NB4 (cell line): Measurements from ENCODE around the gene COL6A1.

ENCODE experiments used
- CTCF ChIP-seq: IDR thresholded peaks from one replicate; pipeline ENCODE4 v1.5.1; 2012; ENCODE audit warnings: low read depth, low read length
- POLR2A ChIP-seq: IDR thresholded peaks from 2 replicates; pipeline ENCODE4 v1.6.1; 2011; ENCODE audit warnings: mild to moderate bottlenecking; ENCODE audit not compliant: insufficient read length; ENCODE audit errors: extremely low read depth

- no peak for TF ChIP-seq CTCF
- TF ChIP-seq POLR2A = no peak
Measured at GRCh38 chr21:46052703-46053651, 71.4 kb downstream of the COL6A1 start.
